ENCODE results near the gene SEC16B. TPM values are rescaled to one million over a fixed set of nuclear protein-coding genes. Genes with fewer than 3 reads are reported as not detected.

The SEC16B gene, protein sequence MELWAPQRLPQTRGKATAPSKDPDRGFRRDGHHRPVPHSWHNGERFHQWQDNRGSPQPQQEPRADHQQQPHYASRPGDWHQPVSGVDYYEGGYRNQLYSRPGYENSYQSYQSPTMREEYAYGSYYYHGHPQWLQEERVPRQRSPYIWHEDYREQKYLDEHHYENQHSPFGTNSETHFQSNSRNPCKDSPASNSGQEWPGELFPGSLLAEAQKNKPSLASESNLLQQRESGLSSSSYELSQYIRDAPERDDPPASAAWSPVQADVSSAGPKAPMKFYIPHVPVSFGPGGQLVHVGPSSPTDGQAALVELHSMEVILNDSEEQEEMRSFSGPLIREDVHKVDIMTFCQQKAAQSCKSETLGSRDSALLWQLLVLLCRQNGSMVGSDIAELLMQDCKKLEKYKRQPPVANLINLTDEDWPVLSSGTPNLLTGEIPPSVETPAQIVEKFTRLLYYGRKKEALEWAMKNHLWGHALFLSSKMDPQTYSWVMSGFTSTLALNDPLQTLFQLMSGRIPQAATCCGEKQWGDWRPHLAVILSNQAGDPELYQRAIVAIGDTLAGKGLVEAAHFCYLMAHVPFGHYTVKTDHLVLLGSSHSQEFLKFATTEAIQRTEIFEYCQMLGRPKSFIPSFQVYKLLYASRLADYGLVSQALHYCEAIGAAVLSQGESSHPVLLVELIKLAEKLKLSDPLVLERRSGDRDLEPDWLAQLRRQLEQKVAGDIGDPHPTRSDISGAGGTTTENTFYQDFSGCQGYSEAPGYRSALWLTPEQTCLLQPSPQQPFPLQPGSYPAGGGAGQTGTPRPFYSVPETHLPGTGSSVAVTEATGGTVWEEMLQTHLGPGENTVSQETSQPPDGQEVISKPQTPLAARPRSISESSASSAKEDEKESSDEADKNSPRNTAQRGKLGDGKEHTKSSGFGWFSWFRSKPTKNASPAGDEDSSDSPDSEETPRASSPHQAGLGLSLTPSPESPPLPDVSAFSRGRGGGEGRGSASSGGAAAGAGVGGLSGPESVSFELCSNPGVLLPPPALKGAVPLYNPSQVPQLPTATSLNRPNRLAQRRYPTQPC
- 10 to 100 TPM in 3 of 4 donors, 1 to 10 TPM in 1; 4.7 to 16.9 (median 11.9) TPM for total RNA-seq

DNA sequence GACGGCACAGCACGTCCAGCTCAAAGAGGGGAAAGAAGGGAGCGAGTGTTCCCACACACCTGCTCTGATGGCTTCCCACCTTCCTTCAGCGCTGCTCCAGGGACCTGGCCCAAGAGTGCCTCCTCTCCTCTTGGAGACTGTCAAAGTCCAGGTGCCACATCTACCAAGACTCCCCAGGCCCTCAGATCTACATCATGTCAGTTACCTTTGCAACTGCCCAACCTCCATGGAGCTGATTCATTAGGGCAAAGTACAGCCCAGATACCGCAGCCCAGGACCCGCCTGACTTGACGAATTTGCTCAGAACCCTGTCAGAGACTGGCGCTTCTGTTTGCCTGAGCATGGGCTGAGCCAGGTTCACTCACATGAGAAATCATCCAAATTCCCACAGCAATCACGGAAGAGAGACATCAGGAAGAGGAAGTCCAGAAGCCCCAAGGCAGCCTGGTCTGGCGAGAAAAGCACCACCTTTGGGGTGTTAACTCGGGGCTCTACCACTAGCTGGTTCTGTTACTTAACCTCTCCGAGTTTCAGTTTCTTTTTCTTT lies at the start of gene SEC16B:
Gene SEC16B (minus strand): TSS at position 234 of the 547 bp plus-strand sequence. CDS start 2,077 bp downstream, outside the sequence.
- H3K27me3 ChIP-seq = no peaks in the 10 kb centered on the region
- H3K4me1 ChIP-seq = no peaks in the 10 kb centered on the region
- H3K36me3 ChIP-seq = no peaks in the 10 kb centered on the region
- no peak within 1 kb of the TSS for H3K4me3 ChIP-seq
- H3K27ac ChIP-seq = no peak within 1 kb of the TSS
- TF ChIP-seq POLR2A (IDR thresholded peaks at IDR 0.05) = no peak
- TF ChIP-seq, protein P1, sequence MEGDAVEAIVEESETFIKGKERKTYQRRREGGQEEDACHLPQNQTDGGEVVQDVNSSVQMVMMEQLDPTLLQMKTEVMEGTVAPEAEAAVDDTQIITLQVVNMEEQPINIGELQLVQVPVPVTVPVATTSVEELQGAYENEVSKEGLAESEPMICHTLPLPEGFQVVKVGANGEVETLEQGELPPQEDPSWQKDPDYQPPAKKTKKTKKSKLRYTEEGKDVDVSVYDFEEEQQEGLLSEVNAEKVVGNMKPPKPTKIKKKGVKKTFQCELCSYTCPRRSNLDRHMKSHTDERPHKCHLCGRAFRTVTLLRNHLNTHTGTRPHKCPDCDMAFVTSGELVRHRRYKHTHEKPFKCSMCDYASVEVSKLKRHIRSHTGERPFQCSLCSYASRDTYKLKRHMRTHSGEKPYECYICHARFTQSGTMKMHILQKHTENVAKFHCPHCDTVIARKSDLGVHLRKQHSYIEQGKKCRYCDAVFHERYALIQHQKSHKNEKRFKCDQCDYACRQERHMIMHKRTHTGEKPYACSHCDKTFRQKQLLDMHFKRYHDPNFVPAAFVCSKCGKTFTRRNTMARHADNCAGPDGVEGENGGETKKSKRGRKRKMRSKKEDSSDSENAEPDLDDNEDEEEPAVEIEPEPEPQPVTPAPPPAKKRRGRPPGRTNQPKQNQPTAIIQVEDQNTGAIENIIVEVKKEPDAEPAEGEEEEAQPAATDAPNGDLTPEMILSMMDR (IDR thresholded peaks at IDR 0.05) = no peak
- H3K9me3 ChIP-seq = no peaks in the 10 kb centered on the region
- DNase-seq = no peak
- intact Hi-C loops (cut with DNase I; ENCODE audit: low total_unique reads) = no loop called here

DNA sequence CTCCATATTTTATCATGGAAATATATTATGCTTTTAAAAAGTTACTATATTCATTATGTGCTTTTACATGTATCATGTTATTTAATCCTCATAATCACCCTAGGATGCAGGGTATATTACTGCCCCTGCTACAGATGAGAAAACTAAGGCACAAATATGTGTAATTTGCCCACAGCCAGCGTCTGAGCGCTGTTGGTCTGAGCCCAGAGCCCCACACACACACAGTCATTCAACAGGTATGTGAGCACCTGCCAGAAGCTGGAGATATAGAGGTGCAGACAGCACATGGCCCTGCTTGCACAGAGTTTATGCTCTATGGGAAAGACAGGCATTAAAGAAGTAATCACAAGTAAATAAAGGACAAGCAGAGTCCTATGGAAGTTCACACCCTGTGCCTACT lies 49.8 kb upstream of the SEC16B start:
- H3K4me3 ChIP-seq = no peak overlapping the region
- TF ChIP-seq, protein P1 (IDR thresholded peaks at IDR 0.05) = no peak
- no peak for TF ChIP-seq POLR2A (IDR thresholded peaks at IDR 0.05)
- no peak for DNase-seq
- intact Hi-C loops (cut with DNase I; ENCODE audit: low total_unique reads) = no loop called here
- no peak overlapping the region for H3K27ac ChIP-seq
- H3K4me1 ChIP-seq = no peaks in the 10 kb centered on the region
- no peaks in the 10 kb centered on the region for H3K27me3 ChIP-seq
- no peaks in the 10 kb centered on the region for H3K9me3 ChIP-seq
- no peaks in the 10 kb centered on the region for H3K36me3 ChIP-seq

DNA sequence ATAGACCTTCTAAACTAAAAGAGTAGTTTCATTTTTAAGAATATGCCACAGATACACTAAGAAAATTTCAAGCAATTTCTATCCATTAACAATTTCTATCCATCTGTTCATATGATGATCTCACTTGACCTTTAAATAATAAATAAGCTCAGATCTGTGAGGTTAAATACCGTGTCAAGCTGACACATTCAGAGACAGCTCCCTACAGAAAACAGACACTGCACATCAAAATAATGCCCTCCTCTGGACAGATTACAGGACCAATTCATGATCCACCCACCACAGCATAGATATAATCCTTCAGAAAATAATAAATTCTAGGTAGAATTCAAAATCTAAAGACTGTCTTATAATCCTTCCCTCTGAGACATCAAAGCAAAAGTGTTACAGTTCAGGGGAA lies 49.4 kb upstream of the SEC16B start:
- TF ChIP-seq, protein P1 (IDR thresholded peaks at IDR 0.05) = no peak
- TF ChIP-seq POLR2A (IDR thresholded peaks at IDR 0.05) = no peak
- no peaks in the 10 kb centered on the region for H3K27me3 ChIP-seq
- DNase-seq = no peak
- H3K27ac ChIP-seq = no peak overlapping the region
- no peaks in the 10 kb centered on the region for H3K4me1 ChIP-seq
- intact Hi-C loops (cut with DNase I; ENCODE audit: low total_unique reads) = no loop called here
- no peaks in the 10 kb centered on the region for H3K36me3 ChIP-seq
- H3K9me3 ChIP-seq = no peaks in the 10 kb centered on the region
- no peak overlapping the region for H3K4me3 ChIP-seq

DNA sequence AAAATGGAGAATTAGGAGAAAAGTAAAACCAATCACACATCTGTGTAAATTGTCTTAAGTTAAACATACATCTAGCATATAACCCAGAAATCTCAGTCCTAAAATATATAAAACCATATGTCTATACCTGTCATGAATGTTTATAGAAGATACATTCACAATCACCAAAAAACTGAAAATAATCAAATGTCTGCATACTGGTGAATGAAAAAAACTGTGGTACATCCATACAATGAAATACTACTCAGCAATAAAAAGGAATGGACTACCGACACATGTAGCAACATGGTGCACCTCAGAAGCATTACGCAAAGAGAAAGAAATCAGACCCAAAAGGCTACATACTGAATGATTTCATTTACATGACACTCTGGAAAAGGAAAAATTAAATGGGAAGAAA lies 47.7 kb upstream of the SEC16B start:
- TF ChIP-seq, protein P1 (IDR thresholded peaks at IDR 0.05) = no peak
- no peak for TF ChIP-seq POLR2A (IDR thresholded peaks at IDR 0.05)
- intact Hi-C loops (cut with DNase I; ENCODE audit: low total_unique reads) = no loop called here
- no peaks in the 10 kb centered on the region for H3K9me3 ChIP-seq
- no peak overlapping the region for H3K4me3 ChIP-seq
- no peaks in the 10 kb centered on the region for H3K36me3 ChIP-seq
- no peaks in the 10 kb centered on the region for H3K27me3 ChIP-seq
- no peak for DNase-seq
- no peaks in the 10 kb centered on the region for H3K4me1 ChIP-seq
- no peak overlapping the region for H3K27ac ChIP-seq
